Thymus (tissue), 11 donors: Measurements from ENCODE around the gene FREM2. TPM values are rescaled to one million over a fixed set of nuclear protein-coding genes. Genes with fewer than 3 reads are reported as not detected.

Experiments used
- DNase-seq, 9 donors: peaks; one replicate each; pipeline ENCODE4 v3.0.0-alpha.2; 2013; ENCODE audit warnings: low spot score in 9 of 9, low read depth in 6 of 9, missing footprints in 1 of 9
- H3K27ac ChIP-seq, 2 donors: one replicate each; pipeline ENCODE4 v1.5.1; 2013; ENCODE audit warnings: control low read depth in 1 of 2, low read depth in 1 of 2, low read length in 1 of 2, mild to moderate bottlenecking in 1 of 2, moderate library complexity in 1 of 2
- H3K27me3 ChIP-seq, 2 donors: one replicate each; pipeline ENCODE4 v1.5.1; 2013; ENCODE audit warnings: low read length in 1 of 2; ENCODE audit not compliant: control insufficient read depth in 2 of 2, insufficient read depth in 1 of 2
- H3K36me3 ChIP-seq, 2 donors: one replicate each; pipeline ENCODE4 v1.5.1; 2013; ENCODE audit warnings: low read length in 1 of 2, mild to moderate bottlenecking in 1 of 2, moderate library complexity in 1 of 2; ENCODE audit not compliant: control insufficient read depth in 2 of 2, insufficient read depth in 2 of 2
- H3K4me1 ChIP-seq, 2 donors: one replicate each; pipeline ENCODE4 v1.5.1; 2013; ENCODE audit warnings: low read length in 2 of 2; ENCODE audit not compliant: control insufficient read depth in 2 of 2, insufficient read depth in 2 of 2
- H3K4me3 ChIP-seq, 2 donors: one replicate each; pipeline ENCODE4 v1.5.1; 2013; ENCODE audit warnings: low read length in 2 of 2, control low read depth in 1 of 2, mild to moderate bottlenecking in 1 of 2
- H3K9me3 ChIP-seq, 2 donors: one replicate each; pipeline ENCODE4 v1.5.1; 2013; ENCODE audit warnings: low read length in 1 of 2, mild to moderate bottlenecking in 1 of 2; ENCODE audit not compliant: control insufficient read depth in 2 of 2, insufficient read depth in 1 of 2
- WGBS: extraction: QIAGEN DNeasy Blood & Tissue Kit; methylation state at CpG from one replicate; pipeline ENCODE4 v1.1.7; 2013; 5-methylcytosine and 5-hydroxymethylcytosine counted together
- polyA plus RNA-seq: library from polyadenylated mRNA; stranded (reverse); fragments of 200-250 nt; gene quantifications from one replicate; pipeline ENCODE4 v1.2.3, GENCODE V29; 2013
- total RNA-seq: library from RNA; stranded (reverse); fragments of 120-200 nt; gene quantifications from one replicate; pipeline ENCODE4 v1.2.4, GENCODE V29; 2013
- donor health status: healthy.

FREM2 gene
- total and polyA plus RNA-seq, 2 donors: 0.16 to 1.9 TPM

DNA sequence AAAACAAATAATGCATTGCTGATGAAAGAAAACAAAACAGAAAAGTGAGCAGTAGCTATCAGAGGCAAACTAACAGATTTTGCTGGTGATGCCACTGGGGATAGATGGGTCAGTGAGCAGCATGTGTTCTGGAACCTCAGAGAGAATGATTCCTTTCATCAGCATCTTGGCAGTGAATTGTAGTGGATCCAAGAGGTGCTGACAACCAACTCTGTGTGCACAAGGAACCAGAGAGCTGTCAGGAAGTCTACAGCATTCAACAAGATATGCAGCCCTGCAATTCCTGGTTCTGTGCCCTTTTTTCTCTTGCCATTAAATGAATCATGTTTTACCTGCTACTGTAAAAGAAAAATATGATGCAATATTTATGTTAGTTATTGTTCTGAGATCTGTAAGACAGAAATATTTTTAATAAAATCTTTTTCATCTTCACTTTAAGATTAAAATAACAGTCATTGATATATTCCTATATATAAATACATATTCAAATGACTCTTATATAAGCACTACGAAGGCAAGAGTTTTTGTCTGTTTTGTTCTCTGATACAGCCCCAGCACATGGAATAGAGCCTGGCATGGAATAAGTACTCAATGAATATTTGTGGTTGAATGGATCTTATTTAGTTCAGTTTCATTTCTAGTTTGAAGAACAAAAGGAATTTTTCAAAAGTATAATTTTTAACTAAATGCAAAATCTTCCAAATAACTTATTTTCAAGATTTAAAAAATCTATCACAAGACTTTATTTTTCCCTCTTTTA is 80.8 kb downstream of the FREM2 start:
- H3K27me3 ChIP-seq: no peaks in the 10 kb centered on the region
- H3K4me3 ChIP-seq: no peak overlapping the region
- H3K36me3 ChIP-seq: no peaks in the 10 kb centered on the region
- DNase-seq: peak in 1 of 9 donors; percentile 2
- no peak overlapping the region for H3K27ac ChIP-seq
- H3K4me1 ChIP-seq: no peaks in the 10 kb centered on the region
- no peaks in the 10 kb centered on the region for H3K9me3 ChIP-seq
- 92% methylated on average over 1 of the region's 1 CpG for WGBS

DNA sequence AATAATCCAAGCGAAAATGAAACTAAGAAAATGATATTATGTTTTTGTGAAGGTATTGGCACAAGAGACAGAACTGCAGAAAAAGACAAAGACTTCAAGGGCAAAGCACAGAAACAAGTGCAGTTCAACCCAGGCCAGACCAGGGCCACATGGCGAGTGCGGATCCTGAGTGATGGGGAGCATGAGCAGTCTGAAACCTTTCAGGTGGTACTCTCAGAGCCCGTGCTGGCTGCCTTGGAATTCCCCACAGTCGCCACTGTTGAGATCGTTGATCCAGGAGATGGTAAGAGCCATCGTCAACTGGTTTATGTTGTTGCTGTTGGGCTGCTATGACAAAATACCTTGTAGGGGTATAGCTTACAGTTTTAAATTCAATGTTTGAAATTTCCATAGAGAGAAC is 82.6 kb downstream of the FREM2 start:
- 95% methylated on average over 7 of the region's 7 CpGs for WGBS
- Histone ChIP-seq H3K4me1 (no peaks in the 10 kb centered on the region), H3K36me3 (no peaks in the 10 kb centered on the region), H3K9me3 (no peaks in the 10 kb centered on the region), H3K27ac (no peak overlapping the region), H3K27me3 (no peaks in the 10 kb centered on the region), H3K4me3 (no peak overlapping the region)
- no peak for DNase-seq

DNA sequence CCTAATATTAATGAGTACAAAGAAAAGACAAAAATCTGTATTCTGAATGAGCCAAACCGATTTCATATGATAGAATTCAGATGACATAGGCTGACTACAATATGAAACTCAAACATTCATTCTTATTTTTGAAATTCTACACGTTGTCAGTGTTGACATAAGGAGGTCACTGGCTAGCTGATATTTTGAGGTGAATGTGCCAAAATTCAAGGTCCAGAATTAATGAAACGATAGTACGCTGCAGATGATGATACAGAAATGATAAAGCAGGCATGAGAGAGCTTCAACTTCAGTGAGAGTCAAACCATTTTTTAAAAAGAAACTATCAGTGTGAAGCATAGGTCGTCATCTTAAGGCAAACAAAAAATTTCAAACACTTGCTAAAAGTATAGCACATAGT is 88.2 kb downstream of the FREM2 start:
- H3K27me3 ChIP-seq: no peaks in the 10 kb centered on the region
- H3K36me3 ChIP-seq: no peaks in the 10 kb centered on the region
- H3K27ac ChIP-seq: no peak overlapping the region
- no peaks in the 10 kb centered on the region for H3K4me1 ChIP-seq
- DNase-seq: no peak
- H3K9me3 ChIP-seq: no peaks in the 10 kb centered on the region
- no peak overlapping the region for H3K4me3 ChIP-seq
- 81% methylated on average over 5 of the region's 5 CpGs for WGBS

DNA sequence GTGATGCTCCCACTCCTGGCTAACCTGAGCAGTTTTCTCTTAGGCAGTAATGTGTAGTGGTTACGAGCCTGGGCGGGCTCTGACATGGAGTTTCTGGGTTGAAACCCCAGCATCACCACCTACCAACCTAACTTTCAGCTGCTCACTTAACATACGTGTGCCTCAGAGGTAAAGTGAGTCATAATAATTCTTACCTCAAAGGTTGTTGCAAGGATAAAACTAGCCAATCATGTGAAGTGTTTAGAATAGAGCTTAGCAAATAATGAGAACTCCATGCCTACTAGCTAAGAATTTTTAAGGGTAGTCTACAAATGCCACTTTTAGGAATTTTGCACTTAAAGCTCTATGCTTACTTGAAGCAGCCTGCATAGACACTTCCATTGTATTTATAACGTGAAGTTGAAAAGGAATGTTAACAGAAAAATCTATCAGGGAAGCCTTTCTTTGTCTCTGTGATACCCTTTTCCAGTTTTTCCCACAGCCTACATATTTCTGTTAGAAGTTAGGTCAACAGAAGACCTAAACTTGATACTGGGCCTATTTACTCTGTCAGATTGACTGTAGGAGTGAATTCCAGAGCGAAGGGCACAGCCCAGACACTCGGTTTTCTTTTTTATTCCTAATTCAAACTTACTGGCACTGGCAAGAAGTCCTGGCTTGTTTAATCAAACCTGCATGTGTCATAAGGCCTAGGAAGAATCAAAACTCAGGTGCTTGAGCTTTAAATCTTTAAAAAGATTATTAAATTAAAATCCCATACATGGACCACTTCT is 90.7 kb downstream of the FREM2 start:
- H3K36me3 ChIP-seq: no peaks in the 10 kb centered on the region
- no peak overlapping the region for H3K4me3 ChIP-seq
- H3K9me3 ChIP-seq: no peaks in the 10 kb centered on the region
- H3K4me1 ChIP-seq: no peaks in the 10 kb centered on the region
- no peaks in the 10 kb centered on the region for H3K27me3 ChIP-seq
- H3K27ac ChIP-seq: no peak overlapping the region
- DNase-seq: no peak
- 92% methylated on average over 6 of the region's 6 CpGs for WGBS

DNA sequence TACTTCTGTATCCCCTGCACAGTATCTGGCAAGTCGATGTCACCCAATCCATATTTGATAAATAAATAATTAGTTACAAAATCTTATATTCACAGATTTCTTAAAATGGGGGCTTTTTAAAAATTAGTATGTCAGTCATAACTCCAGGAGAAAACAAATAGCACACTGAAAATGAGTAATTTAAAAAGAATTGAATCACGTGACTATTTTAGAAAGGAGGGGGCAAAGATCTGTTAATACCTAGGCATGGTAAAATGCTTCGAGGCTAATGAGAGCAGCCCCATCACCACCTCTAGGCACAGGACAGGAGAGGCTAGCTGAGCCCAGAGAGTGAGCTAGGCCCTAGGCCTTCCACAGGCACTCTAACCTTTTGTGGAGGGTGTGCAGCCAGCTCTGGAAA is 94.7 kb downstream of the FREM2 start:
- WGBS: 91% methylated on average over 3 of the region's 3 CpGs
- no peak for DNase-seq
- no peaks in the 10 kb centered on the region for H3K4me1 ChIP-seq
- H3K36me3 ChIP-seq: no peaks in the 10 kb centered on the region
- no peak overlapping the region for H3K27ac ChIP-seq
- H3K9me3 ChIP-seq: no peaks in the 10 kb centered on the region
- no peak overlapping the region for H3K4me3 ChIP-seq
- no peaks in the 10 kb centered on the region for H3K27me3 ChIP-seq

DNA sequence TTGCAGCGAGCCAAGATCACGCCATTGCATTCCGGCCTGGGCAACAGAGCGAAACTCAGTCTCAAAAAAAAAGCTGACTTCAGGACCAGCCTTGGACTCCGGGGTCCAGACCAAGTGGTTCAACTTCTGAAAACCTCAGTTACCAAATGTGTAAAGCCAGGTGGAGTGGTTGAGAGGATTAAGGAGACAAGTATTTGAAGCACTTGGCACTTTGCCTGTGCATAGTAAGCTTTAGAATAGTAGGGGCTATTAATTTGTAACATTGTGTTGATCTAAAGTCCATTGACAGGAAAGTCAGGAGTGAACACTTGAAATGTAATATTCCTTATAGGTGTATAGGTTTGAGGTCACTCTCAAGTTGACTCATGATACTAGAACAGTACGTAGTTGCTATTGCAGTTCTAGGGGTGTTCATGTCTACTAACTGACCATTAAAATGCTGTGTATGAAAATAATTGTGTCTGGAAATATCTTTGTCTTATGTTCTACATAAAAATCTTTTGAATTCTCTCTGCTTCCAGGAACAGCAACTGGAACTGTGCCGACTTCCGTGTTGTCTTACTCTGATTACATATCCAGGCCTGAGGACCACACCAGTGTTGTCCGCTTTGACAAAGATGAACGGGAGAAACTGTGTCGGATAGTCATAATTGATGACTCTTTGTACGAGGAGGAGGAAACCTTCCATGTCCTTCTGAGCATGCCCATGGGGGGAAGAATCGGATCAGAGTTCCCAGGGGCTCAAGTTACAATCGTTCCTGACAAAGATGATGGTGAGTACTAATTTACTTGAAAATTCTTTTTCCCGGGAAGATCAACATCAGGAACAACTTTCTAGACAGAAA is 97.4 kb downstream of the FREM2 start:
- no peaks in the 10 kb centered on the region for H3K27me3 ChIP-seq
- no peak overlapping the region for H3K27ac ChIP-seq
- H3K36me3 ChIP-seq: no peaks in the 10 kb centered on the region
- no peaks in the 10 kb centered on the region for H3K4me1 ChIP-seq
- H3K9me3 ChIP-seq: no peaks in the 10 kb centered on the region
- 95% methylated on average over 15 of the region's 15 CpGs for WGBS
- DNase-seq: no peak
- no peak overlapping the region for H3K4me3 ChIP-seq

DNA sequence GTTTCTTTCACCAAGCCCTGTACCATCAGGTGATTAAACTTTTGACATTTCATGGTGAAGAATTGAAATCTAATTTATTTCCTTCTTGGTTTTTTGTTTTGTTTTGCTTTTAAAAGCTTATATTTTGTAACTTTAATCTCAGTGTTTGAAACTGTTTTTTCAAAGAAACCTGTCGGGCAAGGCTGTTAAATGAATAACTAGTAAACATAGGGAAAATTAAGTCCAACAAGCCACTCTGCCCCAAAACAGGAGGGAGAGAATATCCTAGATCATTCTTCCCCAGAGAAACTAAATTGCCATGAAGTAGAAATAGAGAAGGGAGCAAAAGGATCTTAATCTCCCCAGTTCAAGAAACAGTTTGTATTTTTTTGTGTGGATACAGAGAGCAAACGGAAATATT is 98.2 kb downstream of the FREM2 start:
- Histone ChIP-seq H3K9me3 (no peaks in the 10 kb centered on the region), H3K27me3 (no peaks in the 10 kb centered on the region), H3K36me3 (no peaks in the 10 kb centered on the region), H3K27ac (no peak overlapping the region), H3K4me3 (no peak overlapping the region), H3K4me1 (no peaks in the 10 kb centered on the region)
- 94% methylated on average over 2 of the region's 2 CpGs for WGBS
- no peak for DNase-seq

DNA sequence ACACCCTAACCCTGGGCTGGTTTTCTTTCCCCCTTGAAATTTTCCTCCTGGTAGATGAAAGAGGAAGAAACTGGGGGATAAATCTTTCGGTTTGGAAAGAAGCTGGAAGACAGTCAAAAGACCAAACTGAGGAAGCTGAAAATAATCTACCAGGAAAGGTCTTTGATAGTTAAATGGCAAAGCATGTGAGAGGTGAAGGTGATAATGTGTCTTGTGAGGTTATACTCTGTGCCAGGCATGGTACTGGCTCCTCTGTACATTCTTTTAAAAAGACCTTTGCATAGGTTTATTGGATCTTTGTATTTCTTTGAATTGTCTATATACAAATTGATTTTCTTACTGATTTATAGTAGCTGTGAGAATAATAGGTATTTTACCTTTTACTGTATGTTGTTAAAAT is 98.6 kb downstream of the FREM2 start:
- no peak for DNase-seq
- Histone ChIP-seq H3K9me3 (no peaks in the 10 kb centered on the region), H3K4me1 (no peaks in the 10 kb centered on the region), H3K4me3 (no peak overlapping the region), H3K36me3 (no peaks in the 10 kb centered on the region), H3K27me3 (no peaks in the 10 kb centered on the region), H3K27ac (no peak overlapping the region)
- WGBS: 51% methylated on average over 1 of the region's 1 CpG

DNA sequence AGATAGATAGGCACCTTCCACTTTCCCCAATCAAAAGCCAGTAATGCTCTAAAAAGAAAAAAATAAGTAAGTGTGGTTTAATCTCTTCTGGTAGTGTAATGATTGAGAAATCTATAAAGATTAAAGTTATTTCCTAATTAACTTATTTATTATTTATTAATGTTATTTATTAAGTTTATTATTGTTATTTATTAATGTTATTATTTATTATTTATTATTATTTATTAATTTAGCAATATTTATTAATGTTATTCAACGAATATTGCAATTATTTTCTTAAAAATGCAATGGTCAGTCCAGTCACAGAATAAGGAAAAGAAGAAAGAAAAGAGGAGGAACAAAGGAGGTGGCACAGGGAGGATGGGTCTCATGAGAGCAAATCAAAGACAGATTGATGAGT is 100.7 kb downstream of the FREM2 start:
- no peak for DNase-seq
- WGBS: 59% methylated on average over 1 of the region's 1 CpG
- Histone ChIP-seq H3K4me1 (no peaks in the 10 kb centered on the region), H3K9me3 (no peaks in the 10 kb centered on the region), H3K36me3 (no peaks in the 10 kb centered on the region), H3K4me3 (no peak overlapping the region), H3K27me3 (no peaks in the 10 kb centered on the region), H3K27ac (no peak overlapping the region)
